ENCODE results near the gene CUTA. TPM values are rescaled to one million over a fixed set of nuclear protein-coding genes. Genes with fewer than 3 reads are reported as not detected.
A peak's percentile ranks its signal among the peaks of the same experiment; 100 is the strongest.

The CUTA gene
- total RNA-seq, 1 experiment from 2014 or later, result 257 TPM

GRCh38 chr6:33433001-33433543 is 15.2 kb upstream of the CUTA start:
- H3K9ac ChIP-seq (ENCODE audit: extremely low read depth, insufficient read length, low read length), result no peak overlapping the region

More at GRCh38 chr6:33433001-33433543, 15.2 kb upstream of the CUTA start:
- Histone ChIP-seq H3K27me3 (ENCODE audit: insufficient read depth, low read length) (no peaks in the 10 kb centered on the region), H3K9me3 (ENCODE audit: control insufficient read depth, low read depth, low read length) (no peaks in the 10 kb centered on the region), H4K91ac (ENCODE audit: insufficient read length, low read depth, low read length) (no peak overlapping the region), H2BK120ac (ENCODE audit: low read depth, low read length, poor library complexity, severe bottlenecking) (no peak overlapping the region), H4K20me1 (ENCODE audit: control insufficient read depth, insufficient read depth, insufficient read length) (no peaks in the 10 kb centered on the region), H4K5ac (ENCODE audit: insufficient read length, low read depth, low read length) (no peak overlapping the region), H3K23ac (ENCODE audit: insufficient read length, low read depth, low read length) (no peak overlapping the region), H2AK5ac (ENCODE audit: insufficient read length, low read length) (no peak overlapping the region), H3K4me2 (ENCODE audit: insufficient read depth, insufficient read length, low read length) (peak overlapping the region; percentile 88), H3K79me2 (ENCODE audit: insufficient read depth, low read length) (peaks cover 12% of the 10 kb centered on the region; the same call in 1 of the 2 replicates), H3K14ac (ENCODE audit: insufficient read depth, low read length) (no peak overlapping the region), H3K4me1 (ENCODE audit: insufficient read depth, low read length) (peaks cover 16% of the 10 kb centered on the region; the same call in 1 of the 2 replicates), H3K79me1 (ENCODE audit: insufficient read depth, low read depth, low read length, poor library complexity, severe bottlenecking) (peaks cover 5% of the 10 kb centered on the region), H2BK20ac (ENCODE audit: low read depth, low read length, poor library complexity, severe bottlenecking) (no peak overlapping the region), H3K27ac (ENCODE audit: insufficient read length, low read depth, low read length) (peak overlapping the region; percentile 86), H2BK15ac (ENCODE audit: low read depth, low read length) (no peak overlapping the region), H4K8ac (replicated peaks; ENCODE audit: insufficient read length, low read depth, low read length) (no peak overlapping the region), H3K56ac (ENCODE audit: insufficient read length, low read depth, low read length) (no peak overlapping the region), H3K23me2 (ENCODE audit: insufficient read length, low read depth, low read length, poor library complexity, severe bottlenecking) (peaks cover 23% of the 10 kb centered on the region), H2BK5ac (ENCODE audit: insufficient read length, low read length) (no peak overlapping the region), H2BK12ac (ENCODE audit: insufficient read length, low read depth, low read length) (no peak overlapping the region), H3K4ac (ENCODE audit: low read depth, low read length) (no peak overlapping the region), H3T11ph (ENCODE audit: low read length) (no peak overlapping the region), H2AFZ (ENCODE audit: low read length) (no peak overlapping the region), H3K18ac (ENCODE audit: insufficient read length, low read depth, low read length) (no peak overlapping the region)
- peaks cover 55 to 65% of the 10 kb centered on the region in 2 experiments for H3K4me1 Mint-ChIP-seq
- DNase-seq, result peak; percentile 49
- no peaks in the 10 kb centered on the region for H3K9me3 Mint-ChIP-seq
- H3K4me3 Mint-ChIP-seq, result peak overlapping the region; percentile 75 to 81
- no peak for TF ChIP-seq CTCF (conservative IDR thresholded peaks at IDR 0.05)
- no CpG with 5 or more reads among the region's 1 CpG for WGBS (ENCODE audit: extremely low coverage, insufficient read length, low lambda C conversion rate)
- H3K27ac Mint-ChIP-seq, result peak overlapping the region; percentile 94 to 97 (median 96)
- no peaks in the 10 kb centered on the region; the same call in 1 of the 2 replicates for H3K27me3 Mint-ChIP-seq (ENCODE audit: low read depth)
- peaks cover 32 to 44% (median 41%) of the 10 kb centered on the region in 3 experiments for H3K36me3 Mint-ChIP-seq (ENCODE audit: insufficient read depth in 1 of 3, low read depth in 3 of 3)

All from H9 (cell line).